Upper lobe of left lung (tissue), 6 donors: ENCODE measurements around the gene PML. TPM values are rescaled to one million over a fixed set of nuclear protein-coding genes. Genes with fewer than 3 reads are reported as not detected.

Source experiments
- ATAC-seq, 2 donors: fragments of 200-7000 bp; cut with Tn5 transposase; one replicate each; pipeline ENCODE4 v1.9.1; 2022; ENCODE audit warnings: mild to moderate bottlenecking in 2 of 2, moderate library complexity in 2 of 2; ENCODE audit not compliant: low FRiP score in 2 of 2
- DNase-seq, 2 donors: peaks; one replicate each; pipeline ENCODE4 v3.0.0-alpha.2; 2019 to 2020
- H3K27ac ChIP-seq, 4 donors: fragments of 200-600 bp; sonication (generic); one replicate each; pipeline ENCODE4 v1.5.1; 2016 to 2019
- H3K27me3 ChIP-seq, 4 donors: fragments of 200-600 bp; sonication (generic); one replicate each; pipeline ENCODE4 v1.5.1; 2017 to 2019
- H3K36me3 ChIP-seq, 4 donors: fragments of 200-600 bp; sonication (generic); one replicate each; pipeline ENCODE4 v1.5.1; 2016 to 2019
- H3K4me1 ChIP-seq, 4 donors: fragments of 200-600 bp; sonication (generic); one replicate each; pipeline ENCODE4 v1.5.1; 2018 to 2019
- H3K4me3 ChIP-seq, 4 donors: fragments of 200-600 bp; sonication (generic); one replicate each; pipeline ENCODE4 v1.5.1; 2017 to 2019; ENCODE audit warnings: mild to moderate bottlenecking in 2 of 4, moderate library complexity in 1 of 4
- H3K9me3 ChIP-seq, 4 donors: fragments of 200-600 bp; sonication (generic); one replicate each; pipeline ENCODE4 v1.5.1; 2018 to 2019
- CTCF ChIP-seq, 6 experiments: fragments of 450-650 bp in 4 of 6; fragments of 200-600 bp in 2 of 6; sonication (generic) in 2 of 6; IDR thresholded peaks; one replicate each; pipeline ENCODE4 v1.5.1; 2016 to 2019; ENCODE audit warnings: antibody characterized with exemption in 6 of 6
- EP300 ChIP-seq, 4 donors: sonication (generic); formaldehyde crosslinking; IDR thresholded peaks; one replicate each; pipeline ENCODE4 v1.5.1; 2017; ENCODE audit warnings: antibody characterized with exemption in 4 of 4, control low read depth in 2 of 4
- POLR2A ChIP-seq, 4 donors: fragments of 450-650 bp; IDR thresholded peaks; one replicate each; pipeline ENCODE4 v1.5.1; 2016 to 2017; ENCODE audit warnings: antibody characterized with exemption in 4 of 4, mild to moderate bottlenecking in 2 of 4
- POLR2AphosphoS5 ChIP-seq, 2 donors: sonication (generic); formaldehyde crosslinking; IDR thresholded peaks; one replicate each; pipeline ENCODE4 v1.5.1; 2017; ENCODE audit warnings: antibody characterized with exemption in 2 of 2
- WGBS, 2 donors: methylation state at CpG; one replicate each; pipeline ENCODE4 v1.1.5; 2017 to 2018; 5-methylcytosine and 5-hydroxymethylcytosine counted together
- total RNA-seq, 6 donors: library from RNA; depleted of rRNA in 4 of 6; stranded (reverse); fragments of >200 nt in 4 of 6; gene quantifications; one replicate each; pipeline versions ENCODE4 v1.1.0 to v1.2.1, GENCODE V29; 2016 to 2021
- donor health status: DM: no; HTN: no; CAD: no; lungs with moderate emphysema.
- donor health status: DM: no; HTN: yes; CAD: no; lungs with severe emphysema.

PML gene
- total RNA-seq, 6 donors from 2014 or later, result 63.1 to 247 (median 92.9) TPM

DNA sequence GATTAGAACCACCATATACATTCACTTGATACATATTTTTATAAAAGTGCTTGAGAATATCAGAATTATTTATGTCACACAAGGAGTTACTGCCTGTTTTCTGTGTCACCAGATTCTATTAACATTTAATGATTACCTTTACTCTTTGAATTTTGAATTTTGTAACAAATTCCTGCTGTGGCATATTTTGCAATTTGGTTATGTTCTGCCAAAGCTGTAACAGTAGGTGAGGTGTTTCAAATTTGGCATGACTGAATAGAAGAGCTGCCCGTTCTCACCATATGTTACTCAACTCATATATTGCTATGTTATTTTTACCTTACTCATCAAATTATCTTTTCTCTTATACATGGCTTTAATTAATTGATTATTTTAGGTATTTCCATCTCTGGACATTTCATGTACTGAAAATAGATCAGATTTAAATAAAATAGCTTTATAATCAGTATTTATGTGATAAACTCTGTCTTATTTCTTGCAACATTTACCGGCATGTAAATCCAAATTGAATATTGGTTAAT, 18.9 kb downstream of the PML start:
- DNase-seq, result no peak
- Histone ChIP-seq H3K27me3 (no peaks in the 10 kb centered on the region), H3K27ac (peak overlapping the region in 1 of 4 donors; percentile 73), H3K4me3 (no peak overlapping the region), H3K36me3 (peaks cover 0 to 19% (median 3%) of the 10 kb centered on the region in 4 donors), H3K4me1 (peaks cover 61 to 75% (median 64%) of the 10 kb centered on the region in 4 donors), H3K9me3 (no peaks in the 10 kb centered on the region)
- TF ChIP-seq EP300 (IDR thresholded peaks at IDR 0.05) (no peak), POLR2A (IDR thresholded peaks at IDR 0.05) (no peak), POLR2AphosphoS5 (IDR thresholded peaks at IDR 0.05) (no peak), CTCF (IDR thresholded peaks at IDR 0.05) (no peak)
- 82 to 88% methylated on average over 2 of the region's 2 CpGs for WGBS, 2 donors
- no peak for ATAC-seq

DNA sequence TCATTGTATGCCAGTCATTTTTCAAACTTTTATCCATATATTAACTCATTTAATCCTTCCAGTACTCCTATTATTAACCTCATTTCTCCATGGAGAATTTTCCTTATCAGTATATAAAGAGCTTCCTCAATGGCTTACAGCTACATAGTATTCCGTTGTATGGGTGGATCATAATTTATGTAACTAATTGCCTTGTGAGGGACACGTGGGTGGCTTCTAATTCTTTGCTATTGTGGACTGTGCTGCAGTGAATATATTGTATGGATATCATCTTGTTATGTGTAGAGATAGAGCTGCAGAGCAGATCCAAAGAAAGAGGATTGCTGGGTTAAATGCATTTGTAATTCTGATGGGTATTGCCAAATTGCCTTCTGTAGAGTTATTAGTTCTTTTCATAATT, 25.2 kb downstream of the PML start:
- TF ChIP-seq POLR2AphosphoS5 (IDR thresholded peaks at IDR 0.05) (no peak), POLR2A (IDR thresholded peaks at IDR 0.05) (no peak), EP300 (IDR thresholded peaks at IDR 0.05) (no peak), CTCF (IDR thresholded peaks at IDR 0.05) (no peak)
- no peak overlapping the region for H3K27ac ChIP-seq
- DNase-seq (no peak), ATAC-seq (no peak)
- no peaks in the 10 kb centered on the region for H3K27me3 ChIP-seq
- WGBS, 2 donors, result 55 to 66% methylated on average over 2 of the region's 2 CpGs
- H3K4me1 ChIP-seq, result peaks cover 16 to 30% (median 23%) of the 10 kb centered on the region in 4 donors
- no peaks in the 10 kb centered on the region for H3K9me3 ChIP-seq
- peaks cover 19 to 55% (median 23%) of the 10 kb centered on the region in 4 donors for H3K36me3 ChIP-seq
- no peak overlapping the region for H3K4me3 ChIP-seq

- no peaks in the 10 kb centered on the region for H3K27me3 ChIP-seq
- WGBS, 2 donors, result 95 to 96% methylated on average over 27 to 66 of the region's 66 CpGs
- peaks cover 15 to 31% (median 26%) of the 10 kb centered on the region in 4 donors for H3K4me1 ChIP-seq
- ATAC-seq (peak in 1 of 2 donors; percentile 16), DNase-seq (peak in 1 of 2 donors; percentile 83)
- H3K27ac ChIP-seq, result no peak overlapping the region
- H3K9me3 ChIP-seq, result no peaks in the 10 kb centered on the region
- H3K4me3 ChIP-seq, result no peak overlapping the region
- TF ChIP-seq POLR2A (IDR thresholded peaks at IDR 0.05), result no peak
- no peak for TF ChIP-seq POLR2AphosphoS5 (IDR thresholded peaks at IDR 0.05)
- TF ChIP-seq CTCF (IDR thresholded peaks at IDR 0.05), result no peak
- TF ChIP-seq EP300 (IDR thresholded peaks at IDR 0.05), result no peak
- peaks cover 29 to 69% (median 49%) of the 10 kb centered on the region in 4 donors for H3K36me3 ChIP-seq
Observed at GRCh38 chr15:74022706-74023470, 28.4 kb downstream of the PML start.

DNA sequence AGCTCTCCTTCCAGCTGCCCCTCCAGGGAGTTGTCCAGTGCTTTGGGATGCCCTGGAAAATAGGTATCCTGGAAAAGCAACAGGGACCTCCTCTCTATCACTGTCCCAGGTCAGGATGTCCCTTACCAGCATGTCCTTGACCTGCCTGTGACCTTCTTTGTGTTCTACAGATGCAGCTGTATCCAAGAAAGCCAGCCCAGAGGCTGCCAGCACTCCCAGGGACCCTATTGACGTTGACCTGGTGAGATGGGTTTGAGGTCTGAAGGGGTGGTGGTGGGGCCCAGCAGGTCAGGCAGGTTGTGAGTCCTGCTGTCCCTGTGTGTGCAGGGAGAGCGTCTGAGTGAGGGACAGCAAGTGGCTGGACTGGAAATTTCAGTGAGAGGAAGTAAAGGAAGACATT, 30.2 kb downstream of the PML start:
- Histone ChIP-seq H3K27me3 (no peaks in the 10 kb centered on the region), H3K36me3 (peaks cover 29 to 76% (median 50%) of the 10 kb centered on the region in 4 donors), H3K9me3 (no peaks in the 10 kb centered on the region), H3K27ac (peak overlapping the region in 2 of 4 donors; percentile 35 to 70), H3K4me3 (no peak overlapping the region), H3K4me1 (peaks cover 19 to 26% (median 24%) of the 10 kb centered on the region in 4 donors)
- DNase-seq (no peak), ATAC-seq (no peak)
- 56 to 83% methylated on average over 1 to 2 of the region's 2 CpGs for WGBS, 2 donors
- TF ChIP-seq POLR2AphosphoS5 (IDR thresholded peaks at IDR 0.05), result no peak

DNA sequence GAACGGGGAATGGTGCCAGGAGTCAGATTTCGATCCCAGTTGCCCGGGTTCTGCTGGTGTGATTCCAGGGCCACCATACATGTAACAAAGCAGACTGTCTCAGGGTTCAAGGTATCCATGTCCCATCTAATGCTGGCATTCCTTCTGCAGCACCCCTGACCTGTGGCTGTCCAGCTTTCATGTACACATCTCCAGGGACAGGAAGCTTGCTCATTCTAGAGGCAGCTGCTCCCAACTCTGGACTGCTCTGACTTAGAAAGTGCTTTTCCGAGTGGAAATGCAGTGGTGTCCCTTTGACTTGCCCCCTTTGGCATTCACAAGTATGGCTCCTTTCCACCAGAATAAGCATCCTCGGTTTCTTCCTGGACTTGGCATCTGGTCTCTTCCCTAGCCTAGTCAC, 30.9 kb downstream of the PML start:
- DNase-seq (no peak), ATAC-seq (peak in 1 of 2 donors; percentile 35)
- Histone ChIP-seq H3K27me3 (no peaks in the 10 kb centered on the region), H3K4me3 (no peak overlapping the region), H3K9me3 (no peaks in the 10 kb centered on the region), H3K36me3 (peaks cover 29 to 80% (median 53%) of the 10 kb centered on the region in 4 donors), H3K4me1 (peaks cover 19 to 26% (median 21%) of the 10 kb centered on the region in 4 donors), H3K27ac (peak overlapping the region in 2 of 4 donors; percentile 35 to 70)
- TF ChIP-seq POLR2A (IDR thresholded peaks at IDR 0.05) (no peak), POLR2AphosphoS5 (IDR thresholded peaks at IDR 0.05) (no peak), CTCF (IDR thresholded peaks at IDR 0.05) (no peak), EP300 (IDR thresholded peaks at IDR 0.05) (no peak)
- WGBS, 2 donors, result 66 to 67% methylated on average over 5 of the region's 5 CpGs
